CD4-positive, CD25-positive, alpha-beta regulatory T cell (primary cell): ENCODE results near the gene GPATCH4. TPM values are rescaled to one million over a fixed set of nuclear protein-coding genes. Genes with fewer than 3 reads are reported as not detected.
A peak's percentile ranks its signal among the peaks of the same experiment; 100 is the strongest.

Experiments
- ATAC-seq, 2 donors: fragments of 150-1000 bp; cut with Tn5 transposase; one replicate each; pipeline ENCODE4 v1.10.0; 2021; ENCODE audit warnings: low read depth in 2 of 2, moderate number of reproducible peaks in 2 of 2, moderate library complexity in 1 of 2
- DNase-seq, 3 donors: peaks; one replicate each; pipeline versions ENCODE4 v3.0.0 to v3.0.0-alpha.2; 2012 to 2022; ENCODE audit warnings: mixed read lengths in 1 of 3
- H3K27ac ChIP-seq: one replicate; pipeline ENCODE4 v1.7.0; 2013; ENCODE audit warnings: mild to moderate bottlenecking, low read length; ENCODE audit not compliant: insufficient read depth, poor library complexity, severe bottlenecking
- H3K27me3 ChIP-seq: one replicate; pipeline ENCODE4 v1.7.0; 2013; ENCODE audit warnings: low read length; ENCODE audit not compliant: control insufficient read depth, insufficient read depth
- H3K36me3 ChIP-seq: one replicate; pipeline ENCODE4 v1.7.0; 2013; ENCODE audit warnings: mild to moderate bottlenecking, low read length, moderate library complexity; ENCODE audit not compliant: control insufficient read depth, insufficient read depth
- H3K4me1 ChIP-seq: 2 replicates; pipeline ENCODE4 v1.7.0; 2013; ENCODE audit warnings: mild to moderate bottlenecking, low read length; ENCODE audit not compliant: insufficient read depth, control insufficient read depth, poor library complexity, severe bottlenecking
- H3K4me3 ChIP-seq: one replicate; pipeline ENCODE4 v1.7.0; 2013; ENCODE audit warnings: low read depth, mild to moderate bottlenecking, low read length, moderate library complexity
- H3K9me3 ChIP-seq, 2 experiments: 1 replicate in 1 of 2; 2 replicates in 1 of 2; pipeline ENCODE4 v1.7.0; 2013; ENCODE audit warnings: low read length in 2 of 2, mild to moderate bottlenecking in 1 of 2, moderate library complexity in 1 of 2; ENCODE audit not compliant: control insufficient read depth in 2 of 2
- H3K27ac Mint-ChIP-seq, 3 donors: one replicate each; pipeline ENCODE4 v1.8.0; 2020 to 2022; ENCODE audit warnings: mild to moderate bottlenecking in 3 of 3, mixed read lengths in 3 of 3, moderate library complexity in 2 of 3
- H3K27me3 Mint-ChIP-seq: one replicate; pipeline ENCODE4 v1.8.0; 2022; ENCODE audit warnings: mild to moderate bottlenecking, mixed read lengths
- H3K36me3 Mint-ChIP-seq: one replicate; pipeline ENCODE4 v1.8.0; 2020; ENCODE audit warnings: mixed read lengths
- H3K4me1 Mint-ChIP-seq, 4 donors: one replicate each; pipeline ENCODE4 v1.8.0; 2020 to 2022; ENCODE audit warnings: mixed read lengths in 4 of 4, mild to moderate bottlenecking in 1 of 4
- H3K4me3 Mint-ChIP-seq, 4 donors: one replicate each; pipeline ENCODE4 v1.8.0; 2020 to 2022; ENCODE audit warnings: mild to moderate bottlenecking in 4 of 4, mixed read lengths in 4 of 4, moderate library complexity in 3 of 4
- H3K9me3 Mint-ChIP-seq, 7 donors: one replicate each; pipeline ENCODE4 v1.8.0; 2020 to 2022; ENCODE audit warnings: mixed read lengths in 7 of 7, mild to moderate bottlenecking in 3 of 7, moderate library complexity in 2 of 7
- polyA plus RNA-seq, 4 donors: library from polyadenylated mRNA; unstranded; fragments of 300-500 nt; fragmentation: Illumina TruSeq; gene quantifications; one replicate each; pipeline ENCODE4 v1.2.3, GENCODE V29; 2021
- total RNA-seq: library from RNA; stranded (reverse); gene quantifications from one replicate; pipeline ENCODE4 v1.2.3, GENCODE V29; 2022

The GPATCH4 gene
- total and polyA plus RNA-seq, 5 donors from 2014 or later, result 20.2 to 34.6 (median 27.6) TPM

GRCh38 chr1:156594190-156594589 lies 7.1 kb downstream of the GPATCH4 start:
- H3K4me1 ChIP-seq, result peaks cover 16% of the 10 kb centered on the region
- no peak overlapping the region for H3K4me3 ChIP-seq
- H3K36me3 Mint-ChIP-seq, result peaks cover 25% of the 10 kb centered on the region
- DNase-seq (no peak), ATAC-seq (no peak)
- H3K9me3 Mint-ChIP-seq, result no peaks in the 10 kb centered on the region
- H3K27me3 Mint-ChIP-seq, result no peaks in the 10 kb centered on the region
- H3K4me1 Mint-ChIP-seq, result peaks cover 0 to 34% (median 19%) of the 10 kb centered on the region in 4 donors
- peak overlapping the region in 2 of 3 donors; percentile 32 to 65 for H3K27ac Mint-ChIP-seq
- no peaks in the 10 kb centered on the region for H3K9me3 ChIP-seq
- H3K4me3 Mint-ChIP-seq, result peak overlapping the region in 2 of 4 donors; percentile 55 to 78
- no peaks in the 10 kb centered on the region for H3K27me3 ChIP-seq
- peaks cover 51% of the 10 kb centered on the region for H3K36me3 ChIP-seq
- no peak overlapping the region for H3K27ac ChIP-seq

DNA sequence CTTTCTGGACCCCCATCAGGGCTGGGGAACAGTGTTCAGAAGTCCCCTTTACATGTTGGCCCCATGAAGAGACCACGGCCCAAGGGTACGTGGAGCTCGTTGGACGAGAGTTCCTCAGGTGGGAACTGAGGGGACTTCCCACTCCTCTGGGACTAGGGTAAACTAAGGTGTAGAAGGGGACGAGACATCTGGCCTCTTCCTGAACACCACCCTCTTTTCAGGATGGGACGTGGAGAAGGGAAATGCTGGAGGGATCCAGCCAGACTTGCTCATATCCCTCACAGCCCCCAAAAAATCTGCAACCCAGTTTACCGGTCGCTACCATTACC lies 7.7 kb downstream of the GPATCH4 start:
- Histone ChIP-seq H3K27ac (no peak overlapping the region), H3K9me3 (no peaks in the 10 kb centered on the region), H3K4me3 (no peak overlapping the region), H3K36me3 (peaks cover 48% of the 10 kb centered on the region), H3K27me3 (no peaks in the 10 kb centered on the region), H3K4me1 (peaks cover 16% of the 10 kb centered on the region)
- Mint-ChIP-seq H3K27ac (peak overlapping the region in 1 of 3 donors; percentile 65), H3K4me3 (peak overlapping the region in 1 of 4 donors; percentile 78), H3K27me3 (no peaks in the 10 kb centered on the region), H3K36me3 (peaks cover 25% of the 10 kb centered on the region), H3K9me3 (no peaks in the 10 kb centered on the region), H3K4me1 (peaks cover 0 to 34% (median 19%) of the 10 kb centered on the region in 4 donors)
- DNase-seq (no peak), ATAC-seq (no peak)

GRCh38 chr1:156592910-156593660 lies 8.2 kb downstream of the GPATCH4 start:
- no peaks in the 10 kb centered on the region for H3K9me3 ChIP-seq
- H3K27ac ChIP-seq, result peak overlapping the region; percentile 74
- Mint-ChIP-seq H3K4me1 (peaks cover 0 to 30% (median 18%) of the 10 kb centered on the region in 4 donors), H3K27me3 (no peaks in the 10 kb centered on the region), H3K9me3 (no peaks in the 10 kb centered on the region), H3K27ac (peak overlapping the region; percentile 48 to 96 (median 86)), H3K4me3 (peak overlapping the region; percentile 78 to 94 (median 86)), H3K36me3 (peaks cover 22% of the 10 kb centered on the region)
- H3K36me3 ChIP-seq, result peaks cover 43% of the 10 kb centered on the region
- ATAC-seq, result no peak
- no peaks in the 10 kb centered on the region for H3K27me3 ChIP-seq
- peak in 1 of 3 donors; percentile 27 for DNase-seq
- H3K4me3 ChIP-seq, result no peak overlapping the region
- peaks cover 16% of the 10 kb centered on the region for H3K4me1 ChIP-seq

- H3K36me3 Mint-ChIP-seq, result peaks cover 19% of the 10 kb centered on the region
- H3K9me3 Mint-ChIP-seq, result no peaks in the 10 kb centered on the region
- Histone ChIP-seq H3K9me3 (no peaks in the 10 kb centered on the region), H3K36me3 (peaks cover 35% of the 10 kb centered on the region), H3K4me1 (peaks cover 16% of the 10 kb centered on the region), H3K4me3 (peak overlapping the region; percentile 37), H3K27me3 (no peaks in the 10 kb centered on the region), H3K27ac (peak overlapping the region; percentile 74)
- H3K27me3 Mint-ChIP-seq, result no peaks in the 10 kb centered on the region
- peak overlapping the region; percentile 78 to 94 (median 86) for H3K4me3 Mint-ChIP-seq
- no peak for ATAC-seq
- H3K27ac Mint-ChIP-seq, result peak overlapping the region; percentile 33 to 96 (median 86)
- DNase-seq, result no peak
- H3K4me1 Mint-ChIP-seq, result peaks cover 0 to 30% (median 17%) of the 10 kb centered on the region in 4 donors
These were observed 8.9 kb downstream of the GPATCH4 start for GRCh38 chr1:156592158-156592909.

DNA sequence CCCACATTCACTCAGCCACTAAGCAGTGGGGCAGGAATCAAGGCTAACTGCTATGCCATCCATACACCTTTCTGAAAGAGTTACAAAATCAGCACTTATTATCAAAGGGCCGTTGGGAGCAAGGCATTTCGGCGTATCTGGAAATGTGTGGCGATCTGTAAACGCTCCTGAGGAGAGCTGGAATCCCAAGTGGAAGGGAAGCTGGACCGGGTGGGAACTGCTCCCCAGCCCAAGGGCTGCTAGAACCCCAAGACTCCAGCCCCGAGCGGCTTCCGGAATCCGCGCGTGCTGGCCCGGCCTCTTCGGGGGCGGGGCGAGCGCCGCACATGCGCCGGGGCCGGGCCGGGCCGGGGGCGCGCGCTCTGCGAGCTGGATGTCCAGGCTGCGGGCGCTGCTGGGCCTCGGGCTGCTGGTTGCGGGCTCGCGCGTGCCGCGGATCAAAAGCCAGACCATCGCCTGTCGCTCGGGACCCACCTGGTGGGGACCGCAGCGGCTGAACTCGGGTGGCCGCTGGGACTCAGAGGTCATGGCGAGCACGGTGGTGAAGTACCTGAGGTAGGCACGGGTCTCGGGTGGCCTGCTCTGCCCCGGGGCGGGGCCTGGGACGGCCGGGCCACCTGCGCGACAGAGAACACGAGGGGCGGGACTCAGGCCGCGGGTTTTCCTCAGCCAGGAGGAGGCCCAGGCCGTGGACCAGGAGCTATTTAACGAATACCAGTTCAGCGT lies 9.7 kb downstream of the GPATCH4 start, which contains the start of gene NAXE:
NAXE (plus strand) TSS at position 345 of the 726 bp plus-strand sequence; CDS start at position 374, 29 bp downstream.
- H3K27me3 Mint-ChIP-seq, result no peaks in the 10 kb centered on the region
- peak within 1 kb of the TSS; percentile 89 to 94 (median 92) for H3K4me3 Mint-ChIP-seq
- DNase-seq (peak; percentile 66 to 77 (median 71)), ATAC-seq (peak; percentile 93)
- Histone ChIP-seq H3K4me3 (peak within 1 kb of the TSS; percentile 84), H3K27me3 (no peaks in the 10 kb centered on the region), H3K9me3 (no peaks in the 10 kb centered on the region), H3K4me1 (peaks cover 16% of the 10 kb centered on the region), H3K36me3 (peaks cover 28% of the 10 kb centered on the region), H3K27ac (peak within 1 kb of the TSS; percentile 74)
- H3K9me3 Mint-ChIP-seq, result no peaks in the 10 kb centered on the region
- H3K4me1 Mint-ChIP-seq, result peaks cover 0 to 30% (median 14%) of the 10 kb centered on the region in 4 donors
- peaks cover 12% of the 10 kb centered on the region for H3K36me3 Mint-ChIP-seq
- peak within 1 kb of the TSS; percentile 93 to 96 (median 96) for H3K27ac Mint-ChIP-seq

- H3K4me3 Mint-ChIP-seq, result peak overlapping the region; percentile 89 to 94 (median 92)
- Histone ChIP-seq H3K27me3 (no peaks in the 10 kb centered on the region), H3K9me3 (no peaks in the 10 kb centered on the region), H3K27ac (peak overlapping the region; percentile 74), H3K36me3 (peaks cover 23% of the 10 kb centered on the region), H3K4me3 (peak overlapping the region; percentile 84), H3K4me1 (peaks cover 16% of the 10 kb centered on the region)
- DNase-seq (no peak), ATAC-seq (no peak)
- H3K4me1 Mint-ChIP-seq, result peaks cover 0 to 30% (median 14%) of the 10 kb centered on the region in 4 donors
- H3K9me3 Mint-ChIP-seq, result no peaks in the 10 kb centered on the region
- peak overlapping the region; percentile 93 to 96 (median 96) for H3K27ac Mint-ChIP-seq
- no peaks in the 10 kb centered on the region for H3K27me3 Mint-ChIP-seq
- peaks cover 10% of the 10 kb centered on the region for H3K36me3 Mint-ChIP-seq
These were observed 10.2 kb downstream of the GPATCH4 start for GRCh38 chr1:156591181-156591431.

GRCh38 chr1:156590326-156591180 lies 10.7 kb downstream of the GPATCH4 start:
- peak overlapping the region; percentile 84 for H3K4me3 ChIP-seq
- H3K4me1 Mint-ChIP-seq, result peaks cover 0 to 30% (median 14%) of the 10 kb centered on the region in 4 donors
- peaks cover 16% of the 10 kb centered on the region for H3K4me1 ChIP-seq
- H3K36me3 ChIP-seq, result peaks cover 18% of the 10 kb centered on the region
- no peaks in the 10 kb centered on the region for H3K9me3 ChIP-seq
- ATAC-seq (no peak), DNase-seq (no peak)
- H3K27ac ChIP-seq, result peak overlapping the region; percentile 74
- no peaks in the 10 kb centered on the region for H3K27me3 Mint-ChIP-seq
- H3K4me3 Mint-ChIP-seq, result peak overlapping the region; percentile 89 to 94 (median 92)
- peak overlapping the region; percentile 43 to 96 (median 96) for H3K27ac Mint-ChIP-seq
- no peaks in the 10 kb centered on the region for H3K27me3 ChIP-seq
- no peaks in the 10 kb centered on the region for H3K9me3 Mint-ChIP-seq
- H3K36me3 Mint-ChIP-seq, result peaks cover 8% of the 10 kb centered on the region
